Gastrocnemius medialis (tissue), 4 donors: ENCODE measurements around the gene POLG. TPM values are rescaled to one million over a fixed set of nuclear protein-coding genes. Genes with fewer than 3 reads are reported as not detected.

Experiments used
- ATAC-seq, 2 donors: fragments of 150-250 bp; one replicate each; pipeline ENCODE4 v1.9.1; 2016
- DNase-seq, 2 donors: peaks; one replicate each; pipeline ENCODE4 v3.0.0-alpha.2; 2019
- H3K27ac ChIP-seq, 4 donors: fragments of 200-600 bp; sonication (generic); 1 replicate in 1 of 4; 2 replicates in 3 of 4; pipeline ENCODE4 v1.5.1; 2016 to 2018; ENCODE audit warnings: mild to moderate bottlenecking in 2 of 4, moderate library complexity in 1 of 4
- H3K27me3 ChIP-seq, 3 donors: fragments of 200-600 bp; sonication (generic) in 2 of 3; 1 replicate in 1 of 3; 2 replicates in 2 of 3; pipeline versions ENCODE4 v1.5.1 to v1.6.0; 2016 to 2019; ENCODE audit warnings: mild to moderate bottlenecking in 1 of 3, moderate library complexity in 1 of 3
- H3K36me3 ChIP-seq, 2 donors: fragments of 200-600 bp; sonication (generic) in 1 of 2; one replicate each; pipeline ENCODE4 v1.5.1; 2017 to 2018
- H3K4me1 ChIP-seq, 2 donors: fragments of 200-600 bp; sonication (generic) in 1 of 2; one replicate each; pipeline ENCODE4 v1.5.1; 2016 to 2017; ENCODE audit warnings: mild to moderate bottlenecking in 2 of 2
- H3K4me3 ChIP-seq, 4 donors: fragments of 200-600 bp; sonication (generic) in 3 of 4; 1 replicate in 1 of 4; 2 replicates in 3 of 4; pipeline ENCODE4 v1.5.1; 2016 to 2019; ENCODE audit warnings: mild to moderate bottlenecking in 2 of 4
- H3K9me3 ChIP-seq, 3 donors: fragments of 200-600 bp; sonication (generic) in 2 of 3; 1 replicate in 1 of 3; 2 replicates in 2 of 3; pipeline ENCODE4 v1.5.1; 2016 to 2019
- CTCF ChIP-seq, 5 experiments: fragments of 450-650 bp in 3 of 5; fragments of 200-600 bp in 2 of 5; sonication (generic) in 2 of 5; IDR thresholded peaks in 4 of 5; conservative IDR thresholded peaks in 1 of 5; 1 replicate in 4 of 5; 2 replicates in 1 of 5; pipeline ENCODE4 v1.5.1; 2016 to 2019; ENCODE audit warnings: antibody characterized with exemption in 5 of 5, mild to moderate bottlenecking in 3 of 5, moderate library complexity in 3 of 5
- POLR2A ChIP-seq, 2 donors: fragments of 450-650 bp; IDR thresholded peaks; one replicate each; pipeline ENCODE4 v1.6.1; 2017; ENCODE audit warnings: antibody characterized with exemption in 2 of 2, mild to moderate bottlenecking in 2 of 2, moderate library complexity in 2 of 2
- in situ Hi-C, 4 donors: fragments of 200-750 bp; cut with MboI; loops; one replicate each; pipeline versions ENCODE4 v1.15.0 to v1.8.0; 2017; ENCODE audit warnings: low sequenced_read_pairs in 4 of 4
- intact Hi-C: fragments of 100-400 bp; cut with DNase I; formaldehyde crosslinking; loops from one replicate; pipeline ENCODE4 v1.15.1; 2023; ENCODE audit warnings: low total_unique reads
- total RNA-seq, 4 donors: library from RNA; depleted of rRNA; stranded (reverse); fragments of >200 nt; gene quantifications; one replicate each; pipeline versions ENCODE4 v1.1.0 to v1.2.3, GENCODE V29; 2016

The POLG gene
- total RNA-seq = 10 to 100 TPM; 50.9 to 81.9 (median 61.4) TPM

GRCh38 chr15:89334510-89335297 lies at the start of gene POLG:
Gene POLG (minus strand): TSS chr15:89334824. CDS start chr15:89333754, 1,070 bp downstream.
- Histone ChIP-seq H3K9me3 (no peaks in the 10 kb centered on the region), H3K36me3 (peaks cover 0 to 37% of the 10 kb centered on the region in 2 donors), H3K4me1 (peaks cover 22 to 45% of the 10 kb centered on the region in 2 donors), H3K27me3 (no peaks in the 10 kb centered on the region), H3K4me3 (peak within 1 kb of the TSS; percentile 76 to 96 (median 90)), H3K27ac (peak within 1 kb of the TSS; percentile 85 to 98 (median 91))
- in situ Hi-C loops = no loop called here
- TF ChIP-seq CTCF (IDR thresholded peaks at IDR 0.05 in 4 of 5, conservative IDR thresholded peaks at IDR 0.05 in 1 of 5) (peak in 2 of 5 experiments; percentile 18 to 21), POLR2A (IDR thresholded peaks at IDR 0.05) (peak; percentile 92 to 95)
- ATAC-seq = peak; percentile 96 to 97
- peak; percentile 98 to 99 for DNase-seq
- intact Hi-C loops = loop anchor here (2.0 to 10.0 kb wide), 6 partner anchors 92 to 1660 kb away; partner anchors contain the start of genes AEN, FANCI, MRPL46 and MRPS11

- DNase-seq (no peak), ATAC-seq (no peak)
- in situ Hi-C loops (no loop called here), intact Hi-C loops (no loop called here)
- H3K9me3 ChIP-seq = no peaks in the 10 kb centered on the region
- no peaks in the 10 kb centered on the region for H3K4me1 ChIP-seq
- no peak for TF ChIP-seq POLR2A (IDR thresholded peaks at IDR 0.05)
- no peak for TF ChIP-seq CTCF (IDR thresholded peaks at IDR 0.05 in 4 of 5, conservative IDR thresholded peaks at IDR 0.05 in 1 of 5)
- H3K27ac ChIP-seq = no peak overlapping the region
- H3K4me3 ChIP-seq = no peak overlapping the region
- H3K27me3 ChIP-seq = peaks cover 22 to 30% (median 22%) of the 10 kb centered on the region in 3 donors
- H3K36me3 ChIP-seq = no peaks in the 10 kb centered on the region
These were observed 49.6 kb upstream of the POLG start for GRCh38 chr15:89384176-89384604.

GRCh38 chr15:89383365-89384175 lies 48.9 kb upstream of the POLG start:
- DNase-seq (no peak), ATAC-seq (no peak)
- no peaks in the 10 kb centered on the region for H3K36me3 ChIP-seq
- TF ChIP-seq POLR2A (IDR thresholded peaks at IDR 0.05) (no peak), CTCF (IDR thresholded peaks at IDR 0.05 in 4 of 5, conservative IDR thresholded peaks at IDR 0.05 in 1 of 5) (no peak)
- H3K27me3 ChIP-seq = peaks cover 27 to 34% (median 28%) of the 10 kb centered on the region in 3 donors
- H3K4me1 ChIP-seq = peaks cover 0 to 5% of the 10 kb centered on the region in 2 donors
- no peak overlapping the region for H3K4me3 ChIP-seq
- in situ Hi-C loops (no loop called here), intact Hi-C loops (no loop called here)
- H3K27ac ChIP-seq = no peak overlapping the region
- no peaks in the 10 kb centered on the region for H3K9me3 ChIP-seq

GRCh38 chr15:89381888-89382686 lies 47.5 kb upstream of the POLG start:
- no peak for DNase-seq
- Histone ChIP-seq H3K36me3 (no peaks in the 10 kb centered on the region), H3K27ac (no peak overlapping the region), H3K27me3 (peaks cover 42 to 49% (median 43%) of the 10 kb centered on the region in 3 donors), H3K9me3 (no peaks in the 10 kb centered on the region), H3K4me3 (no peak overlapping the region), H3K4me1 (peaks cover 0 to 9% of the 10 kb centered on the region in 2 donors)
- no peak for TF ChIP-seq POLR2A (IDR thresholded peaks at IDR 0.05)
- TF ChIP-seq CTCF (IDR thresholded peaks at IDR 0.05 in 4 of 5, conservative IDR thresholded peaks at IDR 0.05 in 1 of 5) = no peak
- ATAC-seq = no peak
- intact Hi-C loops = no loop called here
- in situ Hi-C loops = no loop called here
